BE2C (cell line): ENCODE results near the gene A1BG.
"Not testable (repeated sequence)": the region's sequence is repeated elsewhere in the genome, so short reads cannot be mapped to it uniquely, and the experiment has no call there.

Experiments used
- DNase-seq: peaks from one replicate; pipeline ENCODE4 v3.0.0-alpha.2; 2020
- H3K27me3 ChIP-seq: fragments of 250-450 bp; sonication (Bioruptor Pico); 2 replicates; pipeline ENCODE4 v1.5.1; 2020; ENCODE audit warnings: mild to moderate bottlenecking
- H3K36me3 ChIP-seq: fragments of 250-450 bp; sonication (Bioruptor Pico); 2 replicates; pipeline ENCODE4 v1.5.1; 2020; ENCODE audit warnings: mild to moderate bottlenecking
- H3K4me1 ChIP-seq: fragments of 250-450 bp; sonication (Bioruptor Pico); 2 replicates; pipeline ENCODE4 v1.5.1; 2020
- H3K4me3 ChIP-seq: 2 replicates; pipeline ENCODE4 v1.5.1; 2011; ENCODE audit warnings: low read depth, low read length
- H3K9me3 ChIP-seq: fragments of 250-450 bp; sonication (Bioruptor Pico); 2 replicates; pipeline ENCODE4 v1.5.1; 2020
- CTCF ChIP-seq: IDR thresholded peaks from 2 replicates; pipeline ENCODE4 v1.5.1; 2012; ENCODE audit warnings: mild to moderate bottlenecking, low read depth, low read length

A1BG gene

GRCh38 chr19:58381460-58382212 lies 28.3 kb upstream of the A1BG start:
- no peaks in the 10 kb centered on the region for H3K9me3 ChIP-seq
- TF ChIP-seq CTCF = no peak
- H3K36me3 ChIP-seq = no peaks in the 10 kb centered on the region
- no peak for DNase-seq
- H3K27me3 ChIP-seq = no peaks in the 10 kb centered on the region
- H3K4me1 ChIP-seq = peaks cover 7% of the 10 kb centered on the region
- H3K4me3 ChIP-seq = peak overlapping the region; percentile 81

- H3K27me3 ChIP-seq = no peaks in the 10 kb centered on the region
- H3K4me1 ChIP-seq = peaks cover 6% of the 10 kb centered on the region
- no peaks in the 10 kb centered on the region for H3K9me3 ChIP-seq
- no peaks in the 10 kb centered on the region for H3K36me3 ChIP-seq
- peak within 1 kb of the TSS; percentile 81 for H3K4me3 ChIP-seq
- no peak for TF ChIP-seq CTCF
- DNase-seq = peak; percentile 99
These were observed 27.6 kb upstream of the A1BG start, which contains the start of gene ZNF837 for GRCh38 chr19:58380662-58381459. Gene ZNF837, minus strand, starts transcription at chr19:58381030. Its CDS starts 11,698 bp downstream, at chr19:58369332.

- H3K36me3 ChIP-seq = no peaks in the 10 kb centered on the region
- H3K4me3 ChIP-seq = peak overlapping the region; percentile 81
- no peaks in the 10 kb centered on the region for H3K27me3 ChIP-seq
- H3K9me3 ChIP-seq = no peaks in the 10 kb centered on the region
- no peak for TF ChIP-seq CTCF
- no peaks in the 10 kb centered on the region for H3K4me1 ChIP-seq
- DNase-seq = no peak
These were observed 26.9 kb upstream of the A1BG start for GRCh38 chr19:58380037-58380661.

GRCh38 chr19:58379246-58379645 lies 26.0 kb upstream of the A1BG start:
- no peaks in the 10 kb centered on the region for H3K36me3 ChIP-seq
- H3K9me3 ChIP-seq = no peaks in the 10 kb centered on the region
- H3K4me1 ChIP-seq = no peaks in the 10 kb centered on the region
- DNase-seq = no peak
- H3K27me3 ChIP-seq = no peaks in the 10 kb centered on the region
- H3K4me3 ChIP-seq = no peak overlapping the region
- no peak for TF ChIP-seq CTCF

- not testable (repeated sequence) for H3K27me3 ChIP-seq, H3K4me3 ChIP-seq, H3K9me3 ChIP-seq, H3K36me3 ChIP-seq, DNase-seq, H3K4me1 ChIP-seq
These were observed 23.4 kb upstream of the A1BG start for GRCh38 chr19:58376724-58377123.

- Histone ChIP-seq H3K36me3 (no peaks in the 10 kb centered on the region), H3K4me1 (no peaks in the 10 kb centered on the region), H3K9me3 (no peaks in the 10 kb centered on the region; the same call in 1 of the 2 replicates), H3K4me3 (no peak overlapping the region), H3K27me3 (no peaks in the 10 kb centered on the region)
- no peak for DNase-seq
- TF ChIP-seq CTCF = no peak
These were observed 20.9 kb upstream of the A1BG start for GRCh38 chr19:58374200-58374599.
